Endothelial cell of coronary artery (primary cell): ENCODE data around the gene SLC35G3. TPM values are rescaled to one million over a fixed set of nuclear protein-coding genes. Genes with fewer than 3 reads are reported as not detected.

Experiments used
- total RNA-seq: library from RNA; depleted of rRNA; stranded (reverse); fragments of >200 nt; gene quantifications from 2 replicates; pipeline ENCODE4 v1.2.3, GENCODE V29; 2014

Gene SLC35G3
- total RNA-seq = not detected in 2 replicates

DNA sequence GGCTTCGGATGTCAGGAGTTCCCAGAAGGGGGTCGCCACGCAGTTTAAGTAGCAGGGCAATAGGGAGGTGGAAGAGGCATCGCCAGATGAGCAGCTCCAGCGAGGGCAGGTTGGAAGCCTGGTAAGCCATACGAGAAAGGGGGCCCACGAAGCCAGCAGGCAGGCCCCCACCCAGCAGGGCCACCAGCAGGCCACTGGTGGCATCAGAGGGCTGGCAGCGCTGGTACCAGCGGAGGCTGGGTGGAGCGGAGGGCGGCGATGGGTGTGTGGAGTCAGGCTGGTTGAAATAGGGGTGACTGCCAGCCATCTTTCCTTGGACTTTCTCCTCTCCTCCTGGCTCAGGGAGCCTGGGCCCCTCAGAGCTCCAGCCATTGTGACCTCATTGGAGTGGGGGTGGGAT is at the start of gene SLC35G3:
SLC35G3 (minus strand) TSS at position 393 of the 400 bp plus-strand sequence; CDS start at position 307, 86 bp downstream.

GRCh38 chr17:35242805-35243560 is 48.8 kb upstream of the SLC35G3 start, which contains the start of gene SLFN5:
SLFN5 (plus strand) TSS chr17:35243072; CDS start chr17:35258691, 15,619 bp downstream.

GRCh38 chr17:35147375-35147905 is 46.8 kb downstream of the SLC35G3 start, which contains the start of gene UNC45B:
UNC45B (plus strand) TSS chr17:35147817; CDS start chr17:35148264, 447 bp downstream.

Other genes starting within 250 kb of the SLC35G3 start
- 0.38 and 0.90 TPM in 2 replicates for gene CCT6B, start 232.9 kb downstream of the SLC35G3 start, total RNA-seq
- 14.2 and 14.8 TPM in 2 replicates for gene ZNF830, start 232.9 kb downstream of the SLC35G3 start, total RNA-seq
- 30.7 and 39.9 TPM in 2 replicates for gene LIG3, start 213.9 kb downstream of the SLC35G3 start, total RNA-seq
- gene RFFL, start 130.7 kb downstream of the SLC35G3 start, total RNA-seq = 7.7 and 7.9 TPM in 2 replicates
- gene RAD51D, start 74.5 kb downstream of the SLC35G3 start, total RNA-seq = 5.9 and 10.7 TPM in 2 replicates
- gene FNDC8, start 72.8 kb downstream of the SLC35G3 start, total RNA-seq = not detected in 2 replicates
- gene NLE1, start 52.1 kb downstream of the SLC35G3 start, total RNA-seq = 17.6 and 22.0 TPM in 2 replicates
- not detected in 2 replicates for gene UNC45B, start 46.6 kb downstream of the SLC35G3 start, total RNA-seq
- 36.6 TPM in 2 replicates for gene SLFN5, start 48.7 kb upstream of the SLC35G3 start, total RNA-seq
- 70.8 and 79.1 TPM in 2 replicates for gene SLFN11, start 179.2 kb upstream of the SLC35G3 start, total RNA-seq
- 44.8 and 50.3 TPM in 2 replicates for gene SLFN12, start 238.1 kb upstream of the SLC35G3 start, total RNA-seq